Measurements from ENCODE around the gene KRT9.
"Not testable (repeated sequence)": the region's sequence is repeated elsewhere in the genome, so short reads cannot be mapped to it uniquely, and the experiment has no call there.

KRT9 gene, protein sequence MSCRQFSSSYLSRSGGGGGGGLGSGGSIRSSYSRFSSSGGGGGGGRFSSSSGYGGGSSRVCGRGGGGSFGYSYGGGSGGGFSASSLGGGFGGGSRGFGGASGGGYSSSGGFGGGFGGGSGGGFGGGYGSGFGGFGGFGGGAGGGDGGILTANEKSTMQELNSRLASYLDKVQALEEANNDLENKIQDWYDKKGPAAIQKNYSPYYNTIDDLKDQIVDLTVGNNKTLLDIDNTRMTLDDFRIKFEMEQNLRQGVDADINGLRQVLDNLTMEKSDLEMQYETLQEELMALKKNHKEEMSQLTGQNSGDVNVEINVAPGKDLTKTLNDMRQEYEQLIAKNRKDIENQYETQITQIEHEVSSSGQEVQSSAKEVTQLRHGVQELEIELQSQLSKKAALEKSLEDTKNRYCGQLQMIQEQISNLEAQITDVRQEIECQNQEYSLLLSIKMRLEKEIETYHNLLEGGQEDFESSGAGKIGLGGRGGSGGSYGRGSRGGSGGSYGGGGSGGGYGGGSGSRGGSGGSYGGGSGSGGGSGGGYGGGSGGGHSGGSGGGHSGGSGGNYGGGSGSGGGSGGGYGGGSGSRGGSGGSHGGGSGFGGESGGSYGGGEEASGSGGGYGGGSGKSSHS

GRCh38 chr17:41571561-41572434 is at the start of gene KRT9:
TSS of gene KRT9 (minus strand) at chr17:41572059. CDS start at chr17:41571992, 67 bp downstream.
- DNase-seq = no peak

GRCh38 chr17:41621435-41621817 is 49.6 kb upstream of the KRT9 start:
- not testable (repeated sequence) for DNase-seq

DNA sequence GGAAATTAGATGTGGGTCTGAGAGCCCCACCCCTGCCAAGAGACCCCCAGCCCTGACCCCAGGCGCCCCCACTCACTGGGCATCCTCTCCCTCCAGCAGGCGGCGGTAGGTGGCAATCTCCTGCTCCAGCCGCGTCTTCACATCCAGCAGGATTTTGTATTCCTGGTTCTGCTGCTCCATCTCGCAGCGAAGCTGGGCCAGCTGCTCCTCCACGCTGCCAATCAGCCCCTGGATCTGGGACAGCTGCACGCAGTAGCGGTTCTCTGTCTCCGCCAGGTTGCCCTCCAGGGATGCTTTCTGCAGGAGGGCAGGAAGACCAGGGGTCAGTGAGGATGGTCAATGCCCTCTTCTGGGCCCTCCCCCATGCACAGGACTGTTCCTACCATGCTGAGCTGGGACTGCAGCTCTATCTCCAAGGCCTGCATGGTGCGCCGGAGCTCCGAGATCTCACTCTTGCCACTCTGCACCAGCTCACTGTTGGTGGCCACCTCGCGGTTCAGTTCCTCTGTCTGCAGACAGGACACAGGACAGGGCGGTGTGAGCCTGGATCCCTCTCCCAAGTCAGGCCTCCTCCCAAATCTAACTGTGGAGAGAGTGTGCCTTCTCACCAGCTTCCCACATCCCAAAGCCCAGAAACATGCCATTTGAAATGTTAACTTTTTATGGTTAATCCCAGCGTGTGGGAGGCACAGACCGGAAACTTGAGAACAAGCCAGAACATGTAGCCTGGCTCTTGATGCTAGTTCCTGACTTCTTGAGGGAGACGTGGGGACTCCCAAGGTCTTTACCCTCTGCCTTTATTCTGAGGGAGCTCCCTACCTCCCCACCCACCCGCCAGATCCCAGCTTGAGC is 49.0 kb upstream of the KRT9 start:
- DNase-seq = no peak

GRCh38 chr17:41619927-41620582 is 48.2 kb upstream of the KRT9 start:
- DNase-seq = not testable (repeated sequence)

DNA sequence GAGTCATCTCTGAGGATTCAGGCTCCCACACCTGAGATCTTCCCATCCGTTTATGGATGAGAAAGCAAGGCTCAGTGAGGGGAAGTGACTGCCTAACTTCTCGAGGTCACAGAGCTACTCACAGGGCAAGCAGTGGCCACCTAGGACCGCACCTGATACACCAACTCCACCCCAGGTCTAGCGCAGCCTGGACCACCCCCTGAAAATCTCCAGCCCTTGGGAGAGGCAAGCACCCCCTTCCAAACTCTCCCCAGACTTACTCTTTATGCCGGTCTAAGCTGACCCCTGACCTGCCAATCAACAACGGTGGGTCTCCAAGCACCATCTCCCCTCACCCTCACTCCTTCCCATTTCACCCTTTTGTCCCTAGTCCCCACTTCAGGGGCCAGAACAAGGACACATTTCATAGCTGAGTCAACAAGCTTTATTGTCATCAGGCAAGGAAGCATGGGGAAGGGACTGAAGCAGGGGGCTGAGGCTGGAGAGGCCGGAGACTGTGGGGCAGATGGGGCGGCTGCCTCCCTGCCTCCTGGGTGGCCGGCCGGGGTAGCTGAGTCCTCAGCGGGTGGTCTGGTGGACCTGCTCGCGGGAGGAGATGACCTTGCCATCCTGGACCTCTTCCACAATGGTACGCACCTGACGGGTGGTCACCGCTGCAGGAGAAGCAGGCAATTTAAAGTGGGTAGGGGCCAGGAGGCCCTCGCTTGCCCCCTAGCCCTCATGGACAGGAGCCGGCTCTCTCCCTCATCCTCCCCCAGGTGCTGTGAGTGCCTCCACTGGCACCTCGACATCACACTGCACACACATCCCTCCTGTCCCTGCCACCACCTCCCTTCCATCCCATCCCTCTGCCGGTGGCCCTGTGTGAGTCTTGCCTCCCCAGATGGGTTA is 47.4 kb upstream of the KRT9 start:
- no peak for DNase-seq

DNA sequence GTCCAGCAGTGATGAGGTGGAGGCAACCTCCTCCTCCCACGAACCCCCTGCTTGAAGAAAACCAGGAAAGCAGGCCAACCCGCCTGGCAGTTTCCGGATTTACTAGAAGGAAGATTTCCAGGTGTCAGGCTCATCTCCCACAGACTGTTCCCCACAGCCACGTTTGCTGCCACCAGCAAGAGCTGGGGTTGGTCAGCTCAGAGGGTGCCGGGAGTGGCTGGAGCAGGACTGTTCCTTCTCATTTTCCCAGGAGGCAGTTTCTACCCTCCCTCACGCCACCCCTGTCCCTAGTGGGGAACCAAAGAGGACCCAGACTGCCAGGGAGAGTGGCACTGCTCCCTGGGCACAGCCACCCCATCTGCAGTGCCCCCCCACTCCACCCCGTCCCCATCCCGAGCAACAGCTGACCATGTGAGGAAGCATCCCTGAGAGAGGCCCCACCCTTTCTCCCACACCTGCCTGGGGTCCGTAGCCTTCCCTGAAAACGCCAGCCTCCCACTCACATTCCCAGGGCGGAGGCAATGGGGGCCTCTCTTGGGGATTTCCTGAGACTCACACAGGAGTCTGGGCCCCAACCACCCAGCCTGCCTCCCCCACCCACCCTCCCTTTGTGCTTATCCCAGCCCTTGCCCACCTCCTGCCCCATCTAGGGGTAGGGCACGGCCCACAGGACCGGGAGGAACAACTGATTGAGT is 46.6 kb upstream of the KRT9 start:
- no peak for DNase-seq

DNA sequence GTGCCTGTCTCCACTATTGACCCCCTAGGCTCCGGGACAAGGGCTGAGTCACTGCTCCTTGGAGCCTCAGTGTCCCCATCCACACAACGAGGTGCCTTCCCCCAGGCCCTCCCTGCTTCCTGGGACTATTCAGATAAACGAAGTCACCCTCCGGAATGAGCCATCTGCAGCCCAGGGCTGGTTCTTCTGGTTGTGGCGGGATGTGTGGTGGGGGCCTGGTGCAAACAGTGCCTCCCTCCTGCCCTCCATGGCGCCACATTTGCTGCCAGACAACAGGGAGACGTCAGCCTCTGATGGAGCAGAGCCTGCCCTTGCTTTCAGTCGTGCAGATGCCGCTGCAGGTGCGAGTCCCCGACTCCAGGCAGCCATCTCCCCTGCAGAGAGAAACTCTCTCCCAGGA is 45.8 kb upstream of the KRT9 start:
- DNase-seq = no peak

DNA sequence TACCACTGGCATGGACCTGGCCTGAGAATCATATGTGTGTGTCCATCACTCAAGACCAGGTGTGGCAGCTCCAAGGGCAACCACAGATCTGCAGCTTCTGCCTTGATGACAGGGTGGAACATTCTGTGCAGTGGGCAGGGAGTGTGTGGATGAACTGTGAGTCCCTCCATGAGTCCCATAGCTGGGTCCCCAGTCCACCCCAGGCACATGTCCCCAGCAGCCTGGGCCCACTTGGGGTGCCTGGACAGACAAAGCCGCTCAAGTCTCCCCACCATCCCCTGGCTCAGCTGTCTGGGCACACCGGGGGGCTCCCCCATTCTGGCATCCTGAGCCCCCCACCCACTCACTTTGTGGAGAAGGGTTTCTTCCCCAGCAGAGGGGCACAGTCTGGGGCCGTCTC is 45.3 kb upstream of the KRT9 start:
- DNase-seq = no peak

- not testable (repeated sequence) for DNase-seq
Measured at GRCh38 chr17:41616486-41616885, 44.6 kb upstream of the KRT9 start.

DNA sequence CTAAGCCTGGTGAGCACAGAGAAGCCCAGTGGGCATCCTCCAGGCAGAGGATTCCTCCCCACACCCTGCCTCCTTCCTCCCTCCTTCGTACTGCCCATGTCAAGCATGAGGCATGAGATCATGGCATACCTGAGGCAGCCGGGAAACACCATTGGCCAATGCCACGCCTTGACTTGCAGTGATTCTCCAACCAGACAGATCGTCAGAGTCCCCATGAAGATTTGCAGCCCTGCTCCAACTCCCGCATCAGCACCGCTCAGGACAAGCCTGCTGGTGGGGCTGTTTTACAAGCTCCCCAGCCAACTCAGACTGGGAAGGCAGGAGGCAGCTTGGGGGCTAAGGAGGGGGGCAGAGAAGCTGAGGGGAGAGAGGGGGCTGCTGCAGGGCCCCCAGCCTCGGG is 43.6 kb upstream of the KRT9 start:
- DNase-seq = no peak

DNA sequence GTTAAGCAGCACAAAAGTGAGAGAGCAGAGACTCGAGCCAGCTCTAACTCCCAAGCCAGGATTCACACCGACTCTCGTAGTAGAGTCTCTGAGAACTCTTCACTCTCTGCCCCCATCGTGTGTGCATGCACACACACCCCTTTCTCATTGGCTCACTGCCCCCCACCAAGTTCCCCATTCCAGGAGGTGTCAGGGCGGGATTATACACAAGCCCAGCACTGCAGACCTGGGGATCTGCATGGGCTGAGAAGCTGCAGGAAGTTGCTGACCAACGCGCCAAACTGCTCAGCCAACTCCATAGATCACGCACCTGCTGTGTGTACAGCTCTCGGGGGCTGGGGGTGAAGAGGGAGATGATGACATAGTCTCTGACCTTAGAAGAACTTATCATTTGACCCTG is 42.9 kb upstream of the KRT9 start:
- not testable (repeated sequence) for DNase-seq

- no peak for DNase-seq
Measured at GRCh38 chr17:41614098-41614497, 42.2 kb upstream of the KRT9 start.

DNA sequence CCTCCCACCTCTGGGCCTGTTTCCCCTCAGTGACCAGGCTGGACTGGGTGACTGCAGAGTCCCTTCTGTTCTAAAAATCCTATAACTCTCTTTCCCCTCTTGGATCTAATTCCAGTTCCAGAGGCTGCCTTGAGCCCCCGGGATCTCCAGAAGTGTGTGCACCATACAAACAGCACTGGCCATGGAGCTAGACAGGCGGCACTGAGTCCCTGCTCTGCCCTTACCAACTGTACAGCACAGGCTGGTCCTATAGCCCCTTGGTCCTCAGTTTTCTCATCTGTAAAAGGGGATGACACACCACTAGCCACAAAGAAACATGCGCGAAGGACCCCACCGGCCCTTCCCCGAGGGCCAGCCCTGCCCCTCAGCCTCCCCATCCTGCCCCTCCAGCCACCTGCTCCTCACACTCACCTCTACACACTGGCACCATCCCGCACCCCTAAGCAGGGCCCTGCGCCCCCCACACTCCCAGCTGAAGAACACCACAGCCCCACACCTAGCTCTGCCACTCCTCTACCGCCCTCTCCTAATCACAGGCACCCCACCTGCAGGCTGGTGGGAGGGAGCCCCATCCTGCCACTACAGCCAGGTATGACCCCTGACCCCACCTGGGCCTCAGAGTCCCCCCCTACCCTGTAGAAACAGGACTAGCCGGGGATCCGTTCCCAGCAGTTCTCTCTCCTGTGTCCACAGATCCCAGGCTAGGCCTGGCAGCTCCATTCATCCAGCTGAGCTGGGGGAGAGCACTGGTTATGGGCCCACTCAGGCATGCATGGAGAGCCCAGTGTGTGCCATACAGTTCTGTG is 41.6 kb upstream of the KRT9 start:
- DNase-seq = no peak

GRCh38 chr17:41612376-41613160 is 40.7 kb upstream of the KRT9 start, which contains the start of gene KRT16:
TSS of gene KRT16 (minus strand) at chr17:41612767. CDS start at chr17:41612688, 79 bp downstream.
- DNase-seq = not testable (repeated sequence)

DNA sequence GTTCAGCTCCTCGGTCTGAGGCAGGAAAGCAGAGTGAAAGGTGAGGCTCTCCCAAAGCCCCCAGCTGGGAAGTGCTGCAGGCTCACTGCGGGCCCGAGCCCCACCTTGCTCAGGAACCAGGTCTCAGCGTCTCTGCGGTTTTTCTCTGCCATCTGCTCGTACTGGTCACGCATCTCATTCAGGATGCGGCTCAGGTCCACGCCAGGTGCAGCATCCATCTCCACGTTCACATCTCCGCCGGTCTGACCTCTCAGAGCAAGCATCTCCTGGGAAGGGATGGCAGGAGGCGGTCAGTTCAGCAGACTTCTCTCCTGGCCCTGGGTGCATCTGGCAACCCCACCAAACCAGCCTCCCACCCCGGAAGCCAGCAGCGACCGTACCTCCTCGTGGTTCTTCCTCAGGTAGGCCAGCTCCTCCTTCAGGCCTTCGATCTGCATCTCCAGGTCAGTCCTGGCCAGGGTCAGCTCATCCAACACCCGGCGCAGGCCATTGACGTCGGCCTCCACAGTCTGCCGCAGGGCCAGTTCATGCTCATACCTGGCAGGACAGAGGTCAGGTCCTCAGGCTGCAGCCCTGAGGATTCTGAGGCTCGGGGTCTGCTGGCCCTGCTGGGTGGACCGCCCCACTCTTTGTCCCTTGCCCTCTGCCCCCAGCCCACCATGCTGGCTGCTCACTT is 39.2 kb upstream of the KRT9 start:
- DNase-seq = no peak

GRCh38 chr17:41610061-41610517 is 38.2 kb upstream of the KRT9 start:
- DNase-seq = not testable (repeated sequence)

- not testable (repeated sequence) for DNase-seq
Measured at GRCh38 chr17:41606930-41607329, 35.1 kb upstream of the KRT9 start.

DNA sequence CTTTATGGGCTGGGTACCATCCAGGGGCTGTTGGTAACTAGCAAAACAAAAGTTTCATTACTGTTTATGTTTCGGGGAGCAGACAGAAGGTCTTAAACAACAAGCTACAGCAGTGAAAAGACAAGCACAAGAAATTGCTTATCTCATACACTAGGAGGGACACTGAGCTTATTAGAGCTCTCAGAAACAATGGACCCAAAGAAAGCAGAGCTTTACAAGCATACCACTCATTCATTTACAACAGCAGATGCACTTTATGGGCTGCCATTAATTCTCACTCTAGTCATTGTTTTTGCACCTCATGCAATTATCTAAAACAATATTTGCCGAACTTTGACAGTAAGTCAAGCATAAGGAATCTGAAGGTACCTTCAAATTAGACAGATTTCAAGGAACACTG is 30.7 kb upstream of the KRT9 start:
- no peak for DNase-seq

Measured in cerebellar nuclear complex (tissue), 1 donor.